ENCODE data around the gene SPEF1.

The SPEF1 gene

DNA sequence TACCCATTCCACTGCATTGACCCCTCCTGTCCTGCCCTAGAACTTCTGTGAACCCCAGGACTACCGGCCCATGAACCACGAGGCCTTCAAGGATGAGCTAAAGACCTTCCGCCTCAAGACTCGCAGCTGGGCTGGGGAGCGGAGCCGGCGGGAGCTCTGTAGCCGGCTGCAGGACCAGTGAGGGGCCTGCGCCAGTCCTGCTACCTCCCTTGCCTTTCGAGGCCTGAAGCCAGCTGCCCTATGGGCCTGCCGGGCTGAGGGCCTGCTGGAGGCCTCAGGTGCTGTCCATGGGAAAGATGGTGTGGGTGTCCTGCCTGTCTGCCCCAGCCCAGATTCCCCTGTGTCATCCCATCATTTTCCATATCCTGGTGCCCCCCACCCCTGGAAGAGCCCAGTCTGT, 23.5 kb upstream of the SPEF1 start:
- DNase-seq (ENCODE audit: low read depth in 2 of 2), result no peak
- no peak overlapping the region for H3K4me3 ChIP-seq (replicated peaks in 1 of 2; ENCODE audit: low read depth in 2 of 2, low read length in 2 of 2)
- TF ChIP-seq, protein P1, sequence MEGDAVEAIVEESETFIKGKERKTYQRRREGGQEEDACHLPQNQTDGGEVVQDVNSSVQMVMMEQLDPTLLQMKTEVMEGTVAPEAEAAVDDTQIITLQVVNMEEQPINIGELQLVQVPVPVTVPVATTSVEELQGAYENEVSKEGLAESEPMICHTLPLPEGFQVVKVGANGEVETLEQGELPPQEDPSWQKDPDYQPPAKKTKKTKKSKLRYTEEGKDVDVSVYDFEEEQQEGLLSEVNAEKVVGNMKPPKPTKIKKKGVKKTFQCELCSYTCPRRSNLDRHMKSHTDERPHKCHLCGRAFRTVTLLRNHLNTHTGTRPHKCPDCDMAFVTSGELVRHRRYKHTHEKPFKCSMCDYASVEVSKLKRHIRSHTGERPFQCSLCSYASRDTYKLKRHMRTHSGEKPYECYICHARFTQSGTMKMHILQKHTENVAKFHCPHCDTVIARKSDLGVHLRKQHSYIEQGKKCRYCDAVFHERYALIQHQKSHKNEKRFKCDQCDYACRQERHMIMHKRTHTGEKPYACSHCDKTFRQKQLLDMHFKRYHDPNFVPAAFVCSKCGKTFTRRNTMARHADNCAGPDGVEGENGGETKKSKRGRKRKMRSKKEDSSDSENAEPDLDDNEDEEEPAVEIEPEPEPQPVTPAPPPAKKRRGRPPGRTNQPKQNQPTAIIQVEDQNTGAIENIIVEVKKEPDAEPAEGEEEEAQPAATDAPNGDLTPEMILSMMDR (IDR thresholded peaks at IDR 0.05; ENCODE audit: low read depth, low read length), result no peak

DNA sequence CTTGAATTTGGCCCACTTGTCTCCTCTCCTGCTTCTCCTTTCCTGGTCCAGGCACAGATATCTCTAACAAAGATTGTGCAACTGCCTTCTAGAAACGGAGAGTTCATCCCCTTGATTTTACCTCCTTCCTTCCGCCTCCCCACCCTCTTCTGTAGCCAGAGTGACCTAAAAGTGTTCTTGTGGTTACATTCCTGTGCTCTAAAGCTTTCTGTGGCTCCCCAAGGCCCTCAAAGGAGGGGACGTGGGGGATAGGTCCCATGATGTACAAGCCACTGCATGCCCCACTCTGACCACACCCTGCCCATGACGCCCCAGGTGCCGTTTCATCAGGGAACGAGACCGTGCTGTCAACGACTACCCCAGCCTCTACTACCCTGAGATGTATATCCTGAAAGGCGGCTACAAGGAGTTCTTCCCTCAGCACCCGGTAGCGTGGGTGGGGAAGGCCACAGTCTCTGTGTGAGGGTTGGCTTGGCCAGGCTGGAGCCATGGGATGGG, 23.1 kb upstream of the SPEF1 start:
- TF ChIP-seq, protein P1 (IDR thresholded peaks at IDR 0.05; ENCODE audit: low read depth, low read length), result no peak
- no peak overlapping the region for H3K4me3 ChIP-seq (replicated peaks in 1 of 2; ENCODE audit: low read depth in 2 of 2, low read length in 2 of 2)
- DNase-seq (ENCODE audit: low read depth in 2 of 2), result no peak

DNA sequence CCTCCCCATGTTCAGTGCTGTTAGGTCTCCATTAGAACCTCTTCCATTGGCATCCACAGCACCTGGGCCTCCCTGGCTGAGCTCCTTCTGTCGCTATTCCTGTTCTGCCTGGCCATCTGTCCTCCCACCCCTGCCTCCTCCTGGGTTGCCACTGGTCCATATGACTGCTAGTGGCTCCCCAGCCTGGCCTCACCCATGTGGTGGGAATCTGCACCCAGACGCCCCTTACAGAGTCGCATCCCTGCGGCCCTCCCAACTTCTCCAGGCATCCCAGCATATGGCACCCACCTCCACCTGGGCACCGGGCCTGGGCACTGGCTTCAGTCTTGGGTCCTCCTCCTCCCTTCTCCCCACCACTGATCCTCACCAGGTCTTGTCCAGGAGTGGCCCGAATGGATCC, 22.6 kb upstream of the SPEF1 start:
- H3K4me3 ChIP-seq (replicated peaks in 1 of 2; ENCODE audit: low read depth in 2 of 2, low read length in 2 of 2), result no peak overlapping the region
- TF ChIP-seq, protein P1 (IDR thresholded peaks at IDR 0.05; ENCODE audit: low read depth, low read length), result no peak
- DNase-seq (ENCODE audit: low read depth in 2 of 2), result no peak

DNA sequence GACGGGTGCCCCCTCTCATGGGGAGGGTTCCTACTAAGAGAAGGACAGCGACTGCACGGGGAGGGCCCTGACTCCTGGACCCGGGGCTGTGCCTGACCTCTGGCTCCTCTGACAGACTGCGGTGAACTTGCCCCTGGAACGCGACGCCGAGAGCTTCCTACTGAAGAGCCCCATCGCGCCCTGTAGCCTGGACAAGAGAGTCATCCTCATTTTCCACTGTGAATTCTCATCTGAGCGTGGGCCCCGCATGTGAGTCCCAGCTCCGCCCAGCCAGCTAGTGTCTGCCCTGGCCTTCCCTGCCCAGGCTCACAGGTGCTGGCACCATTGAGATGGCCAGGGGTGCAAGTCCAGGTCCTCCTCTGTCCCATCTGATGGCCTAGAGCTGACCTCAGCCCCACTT, 22.0 kb upstream of the SPEF1 start:
- no peak overlapping the region for H3K4me3 ChIP-seq (replicated peaks in 1 of 2; ENCODE audit: low read depth in 2 of 2, low read length in 2 of 2)
- TF ChIP-seq, protein P1 (IDR thresholded peaks at IDR 0.05; ENCODE audit: low read depth, low read length), result no peak
- no peak for DNase-seq (ENCODE audit: low read depth in 2 of 2)

DNA sequence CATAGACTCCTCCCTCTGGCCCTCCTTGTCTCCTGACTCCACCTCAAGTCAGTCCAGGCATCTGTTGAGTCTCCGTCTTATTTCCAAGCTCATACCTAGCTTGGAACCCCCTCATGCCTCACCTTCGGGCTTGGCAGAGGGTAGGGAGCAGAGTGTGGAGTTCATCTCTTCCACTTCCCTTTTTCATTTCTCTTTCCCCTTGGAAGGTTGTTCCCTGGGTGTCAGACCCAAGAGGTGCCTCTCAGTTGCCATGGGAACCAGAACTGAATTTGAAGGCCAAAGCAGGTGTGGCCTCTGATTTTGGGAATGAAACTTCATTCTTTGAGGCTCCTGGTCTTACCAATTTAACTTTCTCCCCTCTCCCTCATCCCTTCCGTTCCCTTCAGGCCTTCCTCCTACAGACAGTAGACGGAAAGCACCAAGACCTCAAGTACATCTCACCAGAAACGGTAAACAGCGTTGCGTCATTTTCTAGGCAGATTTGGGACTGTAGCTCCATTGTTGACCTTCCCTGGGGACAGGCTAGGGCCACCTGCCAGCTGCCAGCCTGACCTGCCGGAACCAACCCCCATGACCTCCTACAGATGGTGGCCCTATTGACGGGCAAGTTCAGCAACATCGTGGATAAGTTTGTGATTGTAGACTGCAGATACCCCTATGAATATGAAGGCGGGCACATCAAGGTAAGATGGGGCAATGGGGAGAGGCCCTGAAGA, 21.4 kb upstream of the SPEF1 start:
- H3K4me3 ChIP-seq (replicated peaks in 1 of 2; ENCODE audit: low read depth in 2 of 2, low read length in 2 of 2), result no peak overlapping the region
- TF ChIP-seq, protein P1 (IDR thresholded peaks at IDR 0.05; ENCODE audit: low read depth, low read length), result no peak
- no peak for DNase-seq (ENCODE audit: low read depth in 2 of 2)

DNA sequence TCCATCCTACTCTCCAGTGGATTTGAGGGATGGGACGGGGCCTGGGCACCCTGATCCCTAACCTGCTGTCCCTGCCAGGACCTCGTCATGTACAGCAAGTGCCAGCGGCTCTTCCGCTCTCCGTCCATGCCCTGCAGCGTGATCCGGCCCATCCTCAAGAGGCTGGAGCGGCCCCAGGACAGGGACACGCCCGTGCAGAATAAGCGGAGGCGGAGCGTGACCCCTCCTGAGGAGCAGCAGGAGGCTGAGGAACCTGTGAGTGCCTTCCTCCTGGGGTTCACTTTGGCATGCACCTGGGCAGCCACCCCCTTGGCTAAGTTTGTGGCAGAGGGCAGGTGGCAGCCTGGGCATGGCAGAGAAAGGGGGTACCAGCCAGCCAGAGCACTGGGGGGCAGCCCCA, 20.6 kb upstream of the SPEF1 start:
- TF ChIP-seq, protein P1 (IDR thresholded peaks at IDR 0.05; ENCODE audit: low read depth, low read length), result no peak
- no peak overlapping the region for H3K4me3 ChIP-seq (replicated peaks in 1 of 2; ENCODE audit: low read depth in 2 of 2, low read length in 2 of 2)
- DNase-seq (ENCODE audit: low read depth in 2 of 2), result no peak

DNA sequence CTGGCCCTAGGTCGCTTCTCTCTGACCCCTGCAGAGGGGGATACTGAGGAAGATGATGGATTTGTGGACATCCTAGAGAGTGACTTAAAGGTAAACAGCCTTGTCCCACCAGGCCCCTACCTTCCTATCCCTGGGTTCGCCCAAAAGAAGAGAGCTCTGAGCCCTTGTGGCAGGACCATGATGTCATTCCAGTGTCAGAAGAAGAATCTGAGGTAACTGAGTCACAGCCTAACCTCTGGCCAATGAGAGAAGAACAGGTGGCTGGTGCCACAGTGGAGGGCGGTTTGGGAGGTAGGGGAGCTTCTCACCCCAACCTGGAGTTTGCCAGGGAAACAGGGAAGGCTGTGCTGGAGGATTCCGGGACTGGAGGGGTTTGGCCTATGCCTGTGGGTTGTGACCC, 20.1 kb upstream of the SPEF1 start:
- TF ChIP-seq, protein P1 (IDR thresholded peaks at IDR 0.05; ENCODE audit: low read depth, low read length), result no peak
- no peak overlapping the region for H3K4me3 ChIP-seq (replicated peaks in 1 of 2; ENCODE audit: low read depth in 2 of 2, low read length in 2 of 2)
- DNase-seq (ENCODE audit: low read depth in 2 of 2), result no peak

Measured in cardiac fibroblast (primary cell).